HTERT RPE-1 (cell line): Measurements from ENCODE around the gene CPHXL2.

Experiments
- in situ Hi-C: fragments of 300-500 bp; cut with MboI; formaldehyde crosslinking; loops from 4 replicates; pipeline ENCODE4 v1.14.3; 2020; ENCODE audit warnings: low sequenced_read_pairs

CPHXL2 gene

DNA sequence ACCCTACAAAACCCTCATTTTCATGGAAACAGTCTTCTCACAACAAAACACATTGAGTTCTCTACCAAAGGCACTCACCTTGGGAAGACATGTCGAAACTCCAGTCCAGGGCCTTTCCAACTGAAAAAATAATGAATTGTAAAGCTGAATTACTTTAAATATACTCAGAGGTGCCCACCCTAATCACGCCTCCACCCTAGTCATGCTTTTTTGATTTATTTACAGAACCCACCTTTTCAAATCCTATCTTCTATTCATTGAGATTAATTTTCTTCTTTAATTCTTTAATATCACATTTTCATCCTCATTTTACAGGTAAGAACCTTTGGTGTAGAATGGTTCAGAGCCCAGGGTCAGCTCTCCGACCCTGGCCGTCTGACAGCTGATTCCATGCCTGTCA, at the start of gene CPHXL2:
Gene CPHXL2, minus strand, starts transcription at position 101 of the 400 bp plus-strand sequence. Its CDS starts 10 bp downstream, at position 91.
- in situ Hi-C loops, result no loop called here

DNA sequence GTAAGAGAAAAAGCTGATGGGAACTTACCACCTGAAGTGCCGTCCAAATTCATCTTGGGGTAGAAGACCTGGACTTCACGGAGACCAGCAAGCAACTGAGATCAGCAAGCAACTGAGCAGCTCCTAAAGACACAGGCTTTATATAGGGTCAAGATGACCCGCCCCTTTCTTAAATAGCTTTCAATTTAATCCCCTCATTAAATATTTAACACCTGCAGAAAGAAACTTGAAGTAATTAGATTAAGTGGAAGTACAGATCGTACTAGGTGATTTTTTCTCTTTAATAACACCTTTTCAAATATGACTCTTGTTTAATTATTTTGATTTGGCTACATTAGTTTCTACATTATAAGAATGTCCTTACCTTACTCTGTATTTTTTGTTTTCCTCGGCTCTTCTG, 49.6 kb upstream of the CPHXL2 start, which contains the start of gene CPHXL:
Gene CPHXL, minus strand, starts transcription at position 101 of the 400 bp plus-strand sequence. Its CDS starts 48 bp downstream, at position 53.
- in situ Hi-C loops, result no loop called here

DNA sequence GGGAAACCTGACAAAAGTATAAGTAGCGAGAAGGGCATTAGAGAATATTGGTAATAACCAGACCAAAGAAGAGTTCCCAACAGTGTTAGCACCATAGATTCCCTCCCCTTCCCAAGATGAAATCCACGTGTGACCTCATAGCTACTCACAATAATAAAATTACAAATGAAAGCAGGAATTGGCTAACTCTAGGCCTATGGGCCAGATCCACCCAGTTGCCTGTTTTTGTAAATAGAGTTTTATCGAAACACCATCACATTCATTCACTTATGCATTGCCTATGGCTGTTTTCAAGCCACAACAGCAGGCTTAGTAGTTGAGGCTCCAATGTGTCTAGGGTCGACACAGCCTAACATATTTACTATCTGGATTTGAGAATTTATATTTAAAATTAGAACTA, 41.6 kb upstream of the CPHXL2 start:
- in situ Hi-C loops, result no loop called here

DNA sequence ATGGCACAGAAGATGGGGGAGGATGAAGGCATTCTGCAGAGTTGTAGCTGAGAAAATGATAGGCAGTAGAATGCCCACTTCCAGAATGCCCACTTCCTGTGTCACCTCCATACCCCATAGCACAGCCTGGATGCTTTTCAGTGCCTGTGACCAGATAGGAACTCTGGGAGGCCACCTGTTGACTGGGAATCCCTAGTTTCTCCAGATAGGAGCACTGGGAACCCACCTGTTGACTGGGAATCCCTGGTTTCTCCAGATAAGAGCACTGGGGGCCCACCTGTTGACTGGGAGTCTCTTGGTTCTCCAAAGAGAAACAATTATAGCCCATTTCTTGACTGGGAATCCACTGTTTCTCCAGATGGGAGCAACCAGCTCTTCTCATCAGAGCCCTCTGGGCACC, 37.9 kb upstream of the CPHXL2 start:
- in situ Hi-C loops, result no loop called here

DNA sequence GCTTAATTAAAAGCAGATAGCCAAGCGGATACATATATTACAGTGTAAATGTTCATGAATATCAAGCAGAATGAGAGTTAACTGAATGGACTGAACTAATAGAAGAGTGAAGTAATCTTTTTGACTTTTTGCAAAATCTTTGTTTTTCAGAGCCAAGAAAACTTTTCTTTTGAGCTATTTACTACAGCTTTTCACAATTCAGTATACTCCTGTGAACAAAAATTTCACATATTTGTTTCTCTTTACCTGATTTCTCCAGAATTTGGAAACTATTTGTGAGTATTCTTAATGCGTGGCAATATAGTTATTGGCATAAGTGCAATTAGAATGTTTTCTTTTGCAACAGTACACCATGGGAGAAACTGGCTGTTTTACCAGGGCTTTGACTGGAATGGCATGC, 33.5 kb upstream of the CPHXL2 start:
- in situ Hi-C loops, result no loop called here

DNA sequence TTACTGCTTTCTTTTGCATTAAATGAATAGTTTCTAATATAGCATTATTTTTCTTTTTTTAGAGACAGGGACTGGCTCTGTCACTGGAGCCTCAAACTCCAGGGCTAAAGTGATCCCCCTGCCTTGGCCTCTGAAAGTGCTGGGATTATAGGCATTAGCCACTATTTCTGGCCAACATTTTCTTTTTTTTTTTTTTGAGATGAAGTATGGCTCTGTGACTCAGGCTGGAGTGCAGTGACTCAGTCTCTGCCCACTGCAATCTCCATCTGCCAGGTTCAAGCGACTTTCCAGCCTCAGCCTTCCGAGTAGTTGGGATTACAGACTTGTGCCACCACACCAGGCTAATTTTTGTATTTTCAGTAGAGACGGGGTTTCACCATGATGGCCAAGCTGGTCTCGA, 26.5 kb upstream of the CPHXL2 start:
- in situ Hi-C loops, result no loop called here

DNA sequence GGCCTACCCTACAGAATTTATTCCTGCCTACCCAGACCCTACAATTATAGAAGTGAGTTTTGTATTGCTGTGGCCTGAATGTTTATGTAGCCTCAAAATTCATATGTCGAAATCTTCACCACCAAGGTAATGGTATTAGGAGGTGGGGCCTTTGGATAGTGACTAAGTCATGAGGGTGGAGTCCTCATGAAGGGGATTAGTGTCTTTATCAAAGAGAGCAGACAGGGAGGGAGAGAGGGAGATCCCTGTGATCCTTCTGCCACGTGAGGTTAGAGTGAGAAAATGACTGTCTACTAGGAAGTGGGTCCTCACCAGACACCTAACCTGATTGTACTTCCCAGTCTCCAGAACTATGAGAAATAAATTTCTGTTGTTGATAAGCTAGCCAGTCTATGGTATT, 25.4 kb upstream of the CPHXL2 start:
- in situ Hi-C loops, result no loop called here

DNA sequence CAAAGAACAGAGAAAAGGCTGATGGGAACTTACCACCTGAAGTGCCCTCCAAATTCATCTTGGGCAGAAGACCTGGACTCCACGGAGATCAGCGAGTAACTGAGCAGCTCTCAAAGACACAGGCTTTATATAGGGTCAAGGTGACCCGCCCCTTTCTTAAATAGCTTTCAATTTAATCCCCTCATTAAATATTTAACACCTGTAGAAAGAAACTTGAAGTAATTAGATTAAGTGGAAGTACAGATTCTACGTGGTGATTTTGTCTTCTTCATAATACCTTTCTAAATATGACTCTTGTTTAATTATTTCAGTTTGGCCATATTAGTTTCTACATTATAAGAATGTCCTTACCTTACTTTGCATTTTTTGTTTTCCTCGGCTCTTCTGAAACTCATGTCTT, 24.6 kb upstream of the CPHXL2 start, which contains the start of gene DUXB:
Gene DUXB, minus strand, starts transcription at position 101 of the 400 bp plus-strand sequence. Its CDS starts 43 bp downstream, at position 58.
- in situ Hi-C loops, result no loop called here

DNA sequence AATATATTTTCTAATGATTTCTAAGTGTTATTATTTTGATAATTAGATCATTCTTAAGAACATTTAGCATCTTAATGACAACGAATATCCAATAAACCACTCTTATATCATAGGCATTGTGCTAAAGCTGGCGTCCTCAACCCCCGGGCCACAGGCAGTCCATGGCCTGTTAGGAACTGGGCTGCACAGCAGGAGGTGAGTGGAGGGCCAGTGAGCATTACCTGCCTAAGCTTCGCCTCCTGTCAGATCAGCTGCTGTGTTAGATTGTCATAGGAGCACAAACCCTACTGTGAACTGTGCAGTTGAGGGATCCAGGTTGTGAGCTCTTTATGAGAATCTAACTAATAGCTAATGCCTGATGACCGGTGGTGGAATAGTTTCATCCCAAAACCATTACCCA, 20.8 kb upstream of the CPHXL2 start:
- in situ Hi-C loops, result no loop called here

DNA sequence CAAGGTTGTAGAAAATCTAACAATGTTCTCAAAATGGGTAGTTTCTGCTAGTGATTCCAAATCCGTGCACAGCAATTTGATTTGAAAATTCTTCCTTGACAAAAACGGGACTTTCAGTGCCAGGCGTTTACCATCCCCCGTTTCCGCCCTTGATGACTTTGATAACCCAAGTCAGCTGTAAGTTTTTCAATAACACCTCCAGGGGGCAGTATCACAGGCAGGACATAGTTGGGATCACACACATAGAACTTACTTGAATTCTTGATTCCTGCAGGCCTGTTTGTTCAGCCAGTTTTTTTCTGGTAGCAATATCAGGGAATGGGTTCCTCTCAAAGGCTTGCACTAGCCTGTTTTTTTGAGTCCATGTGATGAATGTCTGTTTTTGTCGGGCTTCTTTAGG, 18.9 kb upstream of the CPHXL2 start:
- in situ Hi-C loops, result no loop called here

DNA sequence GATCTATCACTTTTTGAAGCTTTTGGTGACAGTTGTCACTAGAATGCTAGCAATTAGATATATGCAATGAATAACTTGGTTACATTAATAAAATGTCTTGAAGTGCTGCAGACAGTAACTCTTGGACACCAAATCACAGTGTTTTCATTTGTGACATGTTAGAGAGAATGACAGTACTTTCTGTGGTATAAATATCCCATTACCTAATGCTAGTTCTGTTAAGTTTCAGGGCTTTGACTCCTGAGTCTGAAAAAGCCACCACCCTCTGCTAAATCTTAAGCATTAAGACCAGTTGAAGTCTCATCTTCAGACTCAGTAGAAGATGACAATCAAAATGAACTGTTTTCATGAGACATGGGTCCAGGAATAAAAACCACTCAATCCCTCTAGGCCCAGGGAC, 10.6 kb upstream of the CPHXL2 start:
- in situ Hi-C loops, result no loop called here

DNA sequence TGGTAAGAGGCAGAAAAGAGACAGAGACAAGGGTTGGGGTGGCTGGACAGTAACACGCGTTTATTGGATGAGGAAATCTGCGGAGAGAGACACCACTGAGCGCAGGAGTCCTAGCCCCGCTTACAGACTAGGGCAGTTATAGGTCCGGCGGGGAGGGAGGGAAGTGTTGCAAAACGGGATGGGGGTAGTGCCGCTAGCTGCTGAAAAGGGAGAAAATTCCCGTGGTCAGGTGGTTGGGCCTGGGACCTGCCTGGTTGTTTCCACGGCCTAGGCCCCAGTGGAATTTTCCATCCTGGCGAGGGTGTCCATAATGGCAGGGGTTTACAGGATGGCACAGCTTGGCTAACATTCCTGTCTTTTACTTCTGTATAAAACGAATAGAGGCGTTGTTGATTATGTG, 5.5 kb upstream of the CPHXL2 start:
- in situ Hi-C loops, result no loop called here

DNA sequence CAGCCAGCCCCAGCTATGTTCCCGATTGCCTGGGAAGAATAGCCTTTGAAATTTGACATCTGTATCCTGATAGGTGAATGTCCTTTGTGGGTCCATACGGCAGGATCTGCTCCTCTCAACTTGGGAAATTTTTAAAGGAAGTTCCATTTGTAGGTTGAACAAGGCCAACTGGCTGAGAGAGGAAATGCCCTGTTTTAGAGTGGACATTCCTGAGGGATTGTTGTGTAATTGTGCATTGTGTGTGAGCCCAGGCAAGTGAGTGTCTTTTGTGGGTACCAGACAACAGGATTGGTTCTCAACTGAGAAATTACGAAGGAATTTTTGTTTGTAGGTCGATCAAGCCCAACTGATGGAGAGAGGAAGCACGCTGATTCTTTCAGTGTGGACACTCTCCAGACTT, 2.6 kb upstream of the CPHXL2 start:
- in situ Hi-C loops, result no loop called here

DNA sequence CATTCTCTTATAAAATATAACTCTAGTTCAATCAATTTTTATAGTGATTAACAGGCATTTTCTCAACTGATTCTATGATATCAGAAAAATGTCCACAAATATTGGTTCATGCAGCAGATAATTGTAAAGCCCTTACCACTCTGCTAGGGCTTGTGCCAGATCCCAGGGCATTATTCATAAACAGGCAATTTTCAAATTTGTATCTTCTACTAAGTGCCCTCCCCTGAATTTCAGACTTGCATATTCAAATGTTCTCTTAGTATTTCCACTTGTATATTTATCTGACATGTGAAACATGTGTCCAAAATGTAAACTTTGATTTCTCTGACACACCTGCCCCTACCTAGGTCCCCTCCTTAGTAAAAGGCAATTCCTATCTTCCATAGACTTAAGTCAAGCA, 9.3 kb downstream of the CPHXL2 start:
- in situ Hi-C loops, result no loop called here

DNA sequence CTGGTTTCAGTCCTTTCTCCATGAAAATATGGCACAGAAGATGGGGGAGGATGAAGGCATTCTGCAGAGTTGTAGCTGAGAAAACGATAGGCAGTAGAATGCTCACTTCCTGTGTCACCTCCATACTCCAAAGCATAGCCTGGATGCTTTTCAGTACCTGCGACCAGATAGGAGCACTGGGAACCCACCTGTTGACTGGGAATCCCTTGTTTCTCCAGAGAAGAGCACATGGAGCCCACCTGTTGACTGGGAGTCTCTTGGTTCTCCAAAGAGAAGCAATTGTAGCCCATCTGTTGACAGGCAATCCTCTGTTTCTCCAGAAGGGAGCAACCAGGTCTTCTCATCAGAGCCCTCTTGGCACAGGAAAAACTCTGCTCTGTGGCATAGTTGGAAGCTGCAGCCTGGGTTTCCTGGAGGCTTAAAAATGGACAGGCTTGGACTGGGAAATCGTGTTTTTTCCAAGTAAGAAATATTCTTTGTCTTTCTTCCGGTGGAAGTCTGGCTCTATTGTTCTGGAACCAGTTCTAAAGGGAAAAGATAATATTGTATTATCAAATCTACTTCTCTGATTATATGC, 16.0 kb downstream of the CPHXL2 start:
- in situ Hi-C loops, result no loop called here

DNA sequence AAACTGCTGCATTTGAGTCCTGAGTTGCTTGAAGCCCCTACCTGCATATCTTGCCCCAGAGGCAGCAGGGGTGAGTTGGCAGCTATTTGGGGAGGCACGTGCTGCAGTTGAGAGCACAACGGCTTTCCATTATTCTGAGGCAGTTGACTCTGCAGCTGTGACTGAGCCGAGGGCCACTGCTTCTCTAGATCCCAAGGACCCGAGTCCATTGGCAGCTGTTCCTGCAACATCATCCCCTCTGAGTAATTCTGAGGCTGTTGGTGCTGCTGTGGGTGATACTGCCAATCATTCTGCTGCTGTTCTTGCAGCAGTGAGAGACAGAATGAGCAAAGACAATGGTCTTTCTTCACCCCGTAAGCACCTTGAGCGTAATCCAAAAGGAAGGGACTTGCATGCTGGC, 16.5 kb downstream of the CPHXL2 start:
- in situ Hi-C loops, result no loop called here

DNA sequence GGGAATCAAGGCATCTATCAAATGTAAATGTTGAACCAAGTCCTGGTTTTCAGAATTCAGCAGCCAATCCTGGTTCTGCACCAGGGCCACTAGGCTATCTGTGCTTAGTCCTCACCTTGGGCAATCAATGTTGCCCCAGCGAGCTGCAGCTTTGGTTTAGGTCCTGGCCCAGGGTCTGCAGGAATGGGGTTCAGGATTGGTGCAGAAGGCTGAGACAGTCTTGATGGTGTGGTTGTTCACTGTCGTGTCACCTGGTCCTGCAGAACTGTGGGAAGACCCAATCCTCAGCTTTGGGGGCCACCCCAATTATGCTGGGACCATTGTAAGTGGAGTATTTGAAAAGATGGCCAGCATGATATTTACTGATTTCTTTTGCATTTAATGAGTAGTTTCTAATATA, 18.6 kb downstream of the CPHXL2 start:
- in situ Hi-C loops, result no loop called here

DNA sequence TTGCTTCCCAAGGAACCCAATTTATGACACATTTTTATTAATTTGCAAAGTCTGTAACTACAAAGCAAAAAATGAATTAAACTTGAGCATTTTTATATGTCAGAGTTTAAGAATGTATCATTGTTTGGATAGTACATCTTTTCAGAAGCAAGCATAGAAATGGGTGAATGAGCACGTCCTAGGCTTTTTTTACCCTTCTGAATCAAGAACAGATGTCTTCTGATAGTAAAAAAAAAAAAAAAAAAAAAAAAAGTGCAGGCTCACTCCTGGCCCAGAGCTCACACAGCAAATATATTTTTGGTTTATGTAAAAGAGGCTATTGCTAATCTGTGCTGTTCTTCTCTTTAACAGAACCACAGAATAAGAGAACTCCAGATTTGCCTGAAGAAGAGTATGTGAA, 22.9 kb downstream of the CPHXL2 start:
- in situ Hi-C loops, result no loop called here

DNA sequence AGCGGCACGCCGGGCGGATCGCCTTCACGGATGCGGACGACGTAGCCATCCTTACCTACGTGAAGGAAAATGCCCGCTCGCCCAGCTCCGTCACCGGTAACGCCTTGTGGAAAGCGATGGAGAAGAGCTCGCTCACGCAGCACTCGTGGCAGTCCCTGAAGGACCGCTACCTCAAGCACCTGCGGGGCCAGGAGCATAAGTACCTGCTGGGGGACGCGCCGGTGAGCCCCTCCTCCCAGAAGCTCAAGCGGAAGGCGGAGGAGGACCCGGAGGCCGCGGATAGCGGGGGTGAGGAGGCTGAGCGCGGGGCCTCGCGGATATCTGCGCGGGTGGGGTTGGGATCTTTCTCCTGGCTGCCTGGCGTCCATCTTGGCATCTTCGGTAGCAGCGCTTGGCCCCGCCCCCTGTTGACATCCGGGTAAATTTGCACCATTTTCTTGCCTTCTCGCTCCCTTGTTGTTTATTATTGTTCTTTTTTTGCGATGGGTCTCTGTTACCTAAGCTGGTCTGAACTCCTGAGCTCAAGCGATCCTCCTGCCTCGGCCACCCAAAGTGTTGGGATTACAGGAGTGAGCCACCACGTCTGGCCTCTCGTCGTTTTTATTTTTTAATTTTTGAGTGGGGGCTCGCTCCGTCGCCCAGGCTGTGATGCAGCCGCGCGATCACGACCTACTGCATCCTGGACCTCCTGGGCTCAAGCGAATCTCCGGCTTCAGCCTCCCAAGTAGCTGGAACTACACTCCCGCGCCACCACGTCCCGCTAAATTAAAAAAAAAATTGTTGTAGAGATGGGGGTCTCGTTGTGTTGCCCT, 28.3 kb downstream of the CPHXL2 start:
- in situ Hi-C loops, result no loop called here

DNA sequence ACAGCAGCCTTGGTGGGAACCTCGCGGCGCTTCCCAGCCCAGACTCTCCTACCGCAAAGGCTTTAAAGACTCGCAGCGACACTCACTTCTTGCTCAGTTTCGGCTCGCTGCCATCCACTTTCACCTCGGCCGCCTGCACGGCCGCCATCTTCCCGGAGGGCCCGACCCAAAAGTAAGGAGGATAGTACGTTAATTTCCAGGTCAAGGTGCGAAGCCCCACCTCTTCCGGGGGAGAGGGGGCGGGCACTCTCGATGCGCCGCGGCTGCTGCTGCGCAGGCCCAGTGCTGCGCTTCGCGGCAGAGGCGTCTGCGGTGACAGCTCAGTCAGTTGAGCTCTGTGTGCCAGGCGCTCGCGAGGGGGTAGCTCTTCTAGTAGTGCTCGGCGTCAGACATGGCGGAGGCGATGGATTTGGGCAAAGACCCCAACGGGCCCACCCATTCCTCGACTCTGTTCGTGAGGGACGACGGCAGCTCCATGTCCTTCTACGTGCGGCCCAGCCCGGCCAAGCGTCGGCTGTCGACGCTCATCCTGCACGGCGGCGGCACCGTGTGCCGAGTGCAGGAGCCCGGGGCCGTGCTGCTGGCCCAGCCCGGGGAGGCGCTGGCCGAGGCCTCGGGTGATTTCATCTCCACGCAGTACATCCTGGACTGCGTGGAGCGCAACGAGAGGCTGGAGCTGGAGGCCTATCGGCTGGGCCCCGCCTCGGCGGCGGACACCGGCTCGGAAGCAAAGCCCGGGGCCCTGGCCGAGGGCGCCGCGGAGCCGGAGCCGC, 29.1 kb downstream of the CPHXL2 start, which contains the start of the genes KARS1 and TERF2IP:
Gene KARS1, minus strand, starts transcription at position 174 of the 773 bp plus-strand sequence. Its CDS starts 26 bp downstream, at position 148.
Gene TERF2IP, plus strand, starts transcription at position 282 of the 773 bp plus-strand sequence. Its CDS starts 110 bp downstream, at position 392.
- in situ Hi-C loops, result no loop called here

DNA sequence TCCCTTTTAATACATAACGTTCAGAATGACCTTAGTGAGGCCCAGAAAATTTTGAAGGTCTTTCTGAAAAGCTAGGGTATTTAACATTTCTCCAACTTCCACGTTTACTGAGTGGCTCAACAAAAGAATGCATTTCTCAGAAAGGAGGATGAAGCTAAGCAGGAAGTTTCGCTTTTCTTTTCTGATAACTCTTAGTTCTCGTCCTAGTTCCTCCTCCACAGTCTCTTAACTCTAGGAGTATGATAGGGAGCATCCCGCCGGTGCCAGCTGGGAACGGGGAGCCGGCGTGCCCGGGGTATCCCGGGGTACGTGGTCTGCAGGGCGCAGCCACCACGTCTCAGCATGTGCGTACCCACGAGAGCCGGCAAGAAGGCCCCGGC, 29.7 kb downstream of the CPHXL2 start:
- in situ Hi-C loops, result no loop called here
